Activated CD4-positive, CD25-positive, alpha-beta regulatory T cell (primary cell): ENCODE results near the gene PCBD2.
"Not testable (repeated sequence)": the region's sequence is repeated elsewhere in the genome, so short reads cannot be mapped to it uniquely, and the experiment has no call there.

Experiments
- DNase-seq, 4 experiments: peaks; one replicate each; lab custom pipeline; 2025; lab: John Stamatoyannopoulos, UW

The PCBD2 gene

DNA sequence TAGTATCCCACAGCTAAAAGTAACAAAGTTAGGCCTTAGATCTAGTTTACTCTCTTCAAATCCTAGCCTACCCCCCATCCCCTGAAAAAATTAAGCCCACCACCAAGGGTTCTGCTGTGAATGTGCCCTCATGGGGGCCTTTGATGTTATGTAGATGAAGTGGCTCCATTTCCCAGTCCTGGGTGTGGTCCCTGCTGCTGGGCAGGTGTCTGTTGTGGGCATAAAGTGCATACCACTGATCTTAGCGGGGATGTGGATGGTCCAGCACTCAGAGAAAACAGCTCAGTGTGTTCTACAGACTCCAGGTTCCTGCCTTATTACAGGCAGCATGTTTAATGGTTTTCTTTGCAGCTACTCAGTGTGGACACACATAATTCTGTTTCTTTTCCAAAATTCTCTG lies 1.9 kb downstream of the PCBD2 start:
- no peak for DNase-seq

GRCh38 chr5:134910752-134911151 lies 5.8 kb downstream of the PCBD2 start:
- DNase-seq = not testable (repeated sequence)

DNA sequence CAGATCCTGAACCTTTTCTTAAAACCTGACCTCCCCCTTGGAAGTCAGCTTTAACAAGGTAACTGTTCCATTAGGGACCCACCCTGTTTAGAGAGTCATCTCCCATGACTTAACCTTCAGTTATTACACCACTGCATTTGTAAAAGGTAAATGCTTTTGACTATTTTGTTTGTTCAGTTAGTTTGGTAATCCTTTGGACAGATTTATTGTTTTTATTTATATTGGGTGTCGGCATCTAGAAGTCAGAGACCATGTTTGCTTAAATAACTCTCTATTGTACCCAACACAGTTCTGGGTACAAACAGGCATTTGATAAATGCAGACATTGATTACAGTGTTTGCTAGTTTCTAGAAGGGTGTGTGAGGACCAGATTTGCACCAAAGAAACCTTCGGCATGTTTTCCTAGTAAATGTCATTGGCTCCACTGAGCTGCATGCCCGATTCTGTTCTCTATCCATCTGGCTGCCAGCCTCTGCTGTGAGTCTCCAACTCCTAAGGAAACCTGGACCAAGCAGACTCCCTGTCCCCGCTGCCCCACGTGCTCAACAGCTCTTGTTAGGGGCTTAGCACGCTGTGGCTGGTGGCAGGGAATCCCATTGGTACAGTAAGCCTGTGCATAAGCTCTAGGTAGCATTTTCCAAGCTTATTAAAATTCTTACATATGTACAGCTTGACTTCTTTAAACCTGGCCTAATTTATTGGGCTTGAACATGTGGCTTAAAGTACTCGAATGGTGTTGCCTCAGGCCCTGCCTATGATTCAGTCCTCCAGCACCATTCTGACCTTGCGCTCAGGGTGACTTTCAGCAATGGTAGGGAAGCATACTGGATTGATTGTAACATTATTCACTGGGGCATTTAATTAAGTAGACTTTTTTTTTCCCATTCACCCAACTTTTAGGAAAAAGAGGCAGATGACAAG lies 6.6 kb downstream of the PCBD2 start:
- no peak for DNase-seq

DNA sequence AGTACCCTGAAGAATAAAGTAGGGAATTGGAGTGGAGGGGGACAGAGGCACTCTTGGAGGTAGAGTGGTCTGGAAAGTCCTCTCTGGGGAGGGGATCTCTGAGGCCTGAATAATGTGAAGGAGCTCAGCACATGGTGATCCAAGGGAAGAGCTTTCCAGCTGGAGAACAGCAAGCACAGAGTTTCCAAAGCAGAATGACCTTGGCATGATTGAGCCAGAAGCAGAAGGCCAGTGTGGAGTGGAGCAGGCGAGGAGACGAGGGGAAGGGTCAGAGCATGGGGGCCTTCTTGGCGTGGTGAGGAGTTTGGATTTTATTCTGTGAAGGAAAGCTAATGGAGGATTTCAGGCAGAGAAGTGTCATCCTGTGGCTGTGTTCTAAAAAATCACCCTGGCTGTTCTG lies 8.3 kb downstream of the PCBD2 start:
- no peak for DNase-seq

DNA sequence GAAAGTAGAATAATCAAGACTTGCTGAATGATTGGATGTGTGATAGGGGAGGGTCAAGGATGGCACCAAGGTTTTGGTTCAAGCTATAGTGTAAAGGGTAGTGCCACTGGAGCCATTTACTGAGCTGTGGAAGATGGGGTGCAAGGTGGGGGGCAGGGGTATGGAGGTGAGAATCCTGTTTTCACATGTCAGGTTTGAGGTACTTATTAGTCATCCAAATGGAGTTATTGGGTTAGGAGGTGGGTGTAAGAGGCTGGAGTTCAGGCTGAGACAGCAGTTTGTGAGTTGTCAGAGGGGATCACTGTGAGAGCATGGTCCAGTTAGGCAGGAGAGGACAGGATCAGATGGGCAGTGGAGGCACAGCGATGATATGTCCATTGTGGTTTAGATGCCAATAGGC lies 8.9 kb downstream of the PCBD2 start:
- DNase-seq = no peak

DNA sequence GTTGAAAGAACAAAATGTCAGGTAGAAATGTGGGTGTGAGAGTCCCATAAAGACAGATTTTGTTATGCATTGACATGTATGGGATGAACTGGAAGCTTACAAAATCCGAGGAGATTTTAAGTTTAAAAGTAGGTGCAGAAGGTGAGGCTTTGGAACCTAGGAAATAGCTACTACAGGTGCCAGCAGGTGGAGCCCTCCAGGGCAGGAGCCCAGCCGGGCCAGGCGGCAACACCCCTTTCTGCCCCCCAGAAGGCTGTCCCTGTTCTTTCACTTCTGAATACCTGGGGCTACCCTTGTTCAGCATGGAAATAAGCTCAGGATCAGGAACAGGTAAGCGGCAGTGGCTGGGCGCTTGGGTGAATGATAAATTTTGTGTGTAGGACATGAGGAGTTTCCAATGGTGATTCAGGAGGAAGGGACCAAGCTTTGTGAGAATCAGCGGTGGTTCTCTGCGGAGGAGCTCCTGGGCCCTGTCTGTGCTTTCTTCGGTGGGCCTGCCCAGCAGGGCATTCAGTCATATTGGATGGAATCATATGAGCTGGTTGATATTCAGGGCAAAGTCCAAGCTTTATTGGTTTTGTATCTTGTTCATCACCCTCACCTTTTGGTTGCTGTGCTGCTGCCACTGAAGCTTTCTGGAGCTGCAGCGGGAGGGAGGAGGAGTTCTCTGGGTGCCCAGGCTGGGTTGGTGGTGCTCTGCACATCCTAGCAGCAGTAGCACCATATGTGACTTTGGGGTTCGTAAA lies 12.3 kb downstream of the PCBD2 start:
- DNase-seq = no peak

DNA sequence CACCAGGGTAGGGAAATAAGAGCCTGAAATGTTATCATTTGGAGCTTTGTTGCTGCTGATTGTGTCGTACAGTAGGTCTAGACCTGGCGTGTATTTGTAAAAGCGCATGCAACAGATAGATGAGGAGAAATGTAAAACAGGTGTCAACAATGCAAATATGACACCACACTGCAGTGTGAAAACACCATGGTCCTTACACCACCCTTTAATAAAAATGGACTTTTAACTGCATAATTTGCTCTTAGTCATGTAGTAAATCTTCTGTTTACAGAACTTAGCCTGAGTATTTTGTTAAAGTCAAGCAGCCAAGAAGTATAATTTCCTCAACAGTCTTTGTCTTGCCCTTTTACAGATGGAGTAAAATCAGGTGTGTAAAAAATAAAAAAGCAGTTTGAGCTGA lies 13.9 kb downstream of the PCBD2 start:
- DNase-seq = no peak

DNA sequence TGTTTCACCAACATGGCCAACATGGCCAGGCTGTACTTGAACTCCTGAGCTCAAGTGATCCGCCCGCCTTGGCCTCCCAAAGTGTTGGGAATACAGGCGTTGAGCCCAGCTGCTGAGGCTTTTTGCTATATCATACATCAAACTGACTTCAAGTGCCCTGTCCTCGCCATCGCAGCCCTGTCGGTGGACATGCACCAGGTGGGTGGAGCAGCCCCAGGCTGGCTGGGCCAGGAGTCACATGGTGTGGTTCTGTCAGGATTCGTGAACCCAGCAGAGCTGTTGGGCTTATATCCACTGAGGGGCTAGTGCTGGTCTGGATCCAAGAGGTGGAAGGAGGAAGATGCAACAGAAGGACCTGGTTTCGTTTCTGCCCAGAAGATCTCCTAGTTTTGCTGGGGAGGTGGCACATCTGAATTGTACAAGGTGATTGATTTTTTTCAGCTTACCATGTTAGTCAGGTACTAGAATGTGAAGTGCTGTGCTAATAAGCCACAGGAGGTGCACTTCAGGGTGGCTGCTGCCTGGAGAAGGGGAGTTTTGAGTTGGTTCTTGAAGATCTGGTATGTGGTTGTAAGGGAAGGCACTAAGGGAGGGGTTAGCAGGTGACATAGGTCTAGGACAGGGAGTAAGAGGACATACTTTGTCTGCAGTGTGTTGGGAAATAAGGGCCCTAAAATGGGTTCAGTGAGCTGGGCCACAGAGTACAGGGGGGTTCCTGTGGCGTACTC lies 16.1 kb downstream of the PCBD2 start:
- no peak for DNase-seq

- no peak for DNase-seq
Observed at GRCh38 chr5:134932508-134932907, 27.6 kb downstream of the PCBD2 start.

DNA sequence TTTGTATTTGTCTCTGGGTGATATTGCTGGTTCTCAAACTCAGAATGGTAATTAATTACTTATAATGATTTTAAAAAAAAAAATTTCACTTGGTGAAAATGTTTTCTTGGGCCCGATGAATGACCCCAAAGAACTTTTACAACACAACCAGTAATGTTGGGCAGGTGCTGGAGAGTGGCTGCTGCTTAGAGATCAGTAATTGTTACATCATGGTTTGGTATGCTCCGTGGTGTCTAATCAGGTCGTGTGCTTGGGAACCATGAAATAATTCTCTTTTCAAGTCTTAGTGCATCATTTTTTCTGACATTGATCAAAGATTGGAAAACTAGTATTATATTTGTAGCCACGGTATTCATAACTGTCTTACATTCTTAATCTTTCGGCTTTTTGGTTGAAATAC lies 29.3 kb downstream of the PCBD2 start:
- DNase-seq = no peak

- DNase-seq = no peak
Observed at GRCh38 chr5:134935711-134936602, 31.0 kb downstream of the PCBD2 start.

DNA sequence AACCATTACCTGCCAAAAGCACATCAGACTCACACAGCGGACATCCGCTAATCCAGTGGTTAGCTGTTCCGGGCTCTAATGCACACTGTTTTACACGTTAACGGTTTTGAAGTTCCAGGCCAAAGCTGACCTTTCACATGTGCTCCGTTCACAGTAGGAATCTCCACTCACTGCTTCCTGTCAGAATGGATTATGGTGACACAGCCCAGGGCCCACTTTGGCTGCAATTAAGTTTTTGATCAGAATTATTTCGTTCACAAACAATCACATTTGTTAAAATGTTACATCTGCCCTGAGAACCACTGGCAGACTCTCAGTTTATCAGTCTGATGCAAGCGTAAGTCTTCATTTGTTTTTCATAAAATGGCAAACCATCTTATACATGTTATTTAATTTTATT lies 32.6 kb downstream of the PCBD2 start:
- no peak for DNase-seq

DNA sequence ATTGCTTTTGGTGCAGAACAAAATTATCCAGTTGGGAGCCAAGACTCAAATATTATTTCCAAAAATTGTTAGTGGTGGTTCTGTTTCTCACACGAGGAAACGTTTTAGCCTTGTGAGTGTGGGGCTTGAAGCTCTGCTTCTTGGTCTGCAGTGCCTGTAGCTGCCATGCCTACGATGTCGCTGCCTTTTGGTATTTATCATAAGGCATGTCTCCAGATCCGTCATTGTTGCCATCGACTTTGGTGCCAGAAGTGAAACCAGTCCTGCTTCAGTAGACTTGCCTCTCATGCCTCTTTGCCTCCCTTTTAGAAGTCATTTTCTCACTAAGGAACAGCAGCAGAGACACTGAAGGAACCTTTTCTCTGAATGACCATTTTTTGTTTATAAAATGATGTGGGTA lies 33.1 kb downstream of the PCBD2 start:
- DNase-seq = no peak

DNA sequence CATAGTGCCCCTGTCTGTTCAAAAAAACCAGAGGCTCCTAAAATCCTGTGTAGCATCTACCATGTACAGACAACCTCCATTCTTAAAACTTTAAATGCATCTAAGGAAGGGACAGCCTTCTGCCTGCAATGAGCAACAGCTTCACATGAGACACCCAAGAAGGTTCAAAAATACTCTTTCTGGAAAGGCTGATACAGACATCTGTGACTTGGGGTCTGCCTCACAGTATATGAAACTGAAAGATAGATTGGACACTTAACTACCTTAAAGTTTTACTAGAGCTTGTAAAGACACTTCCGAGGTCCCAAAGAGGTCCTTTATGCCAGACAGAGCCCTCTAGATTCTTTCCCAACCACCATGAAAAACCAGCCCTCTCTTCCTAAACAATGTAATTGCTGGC lies 34.6 kb downstream of the PCBD2 start:
- no peak for DNase-seq

DNA sequence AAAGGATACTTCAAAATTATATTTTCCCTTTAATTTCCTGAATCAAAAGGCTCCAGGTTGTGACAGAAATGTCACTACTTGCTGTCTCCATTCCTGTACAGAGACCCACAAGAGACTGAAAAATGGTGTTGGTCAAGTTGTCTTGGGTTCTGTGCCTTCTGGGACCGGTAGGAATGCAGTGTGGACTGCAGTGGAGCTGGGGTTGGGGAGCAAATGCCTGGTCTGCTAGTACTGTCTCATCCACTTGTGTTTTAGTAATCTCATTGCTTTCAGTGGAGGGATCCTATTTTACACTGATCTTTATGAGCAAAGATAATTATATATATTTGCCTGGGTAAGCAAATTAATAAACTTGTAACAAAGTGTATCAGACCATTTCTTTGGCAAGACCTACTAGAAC lies 38.6 kb downstream of the PCBD2 start:
- DNase-seq = no peak

- DNase-seq = no peak
Observed at GRCh38 chr5:134944630-134945029, 39.7 kb downstream of the PCBD2 start.

DNA sequence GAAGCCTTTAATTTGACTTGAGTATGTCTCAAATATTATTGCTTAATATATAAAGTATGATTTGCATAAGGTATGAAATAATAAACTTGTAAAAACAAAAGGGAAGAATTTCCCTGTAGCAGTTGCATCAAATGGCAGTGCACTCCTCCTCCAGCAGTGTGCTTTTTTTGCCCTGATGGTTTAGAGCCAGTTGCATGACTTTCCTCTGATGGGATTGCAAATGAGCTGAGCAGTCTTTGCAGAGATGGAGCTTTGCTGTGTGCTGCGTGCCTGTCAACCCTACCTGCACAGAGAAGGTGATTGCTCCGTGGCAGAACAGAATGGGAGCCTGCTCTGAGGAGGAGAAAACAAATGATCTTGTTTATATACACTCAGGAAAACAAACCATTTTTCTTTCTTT lies 40.1 kb downstream of the PCBD2 start:
- DNase-seq = no peak

- no peak for DNase-seq
Observed at GRCh38 chr5:134948911-134949310, 44.0 kb downstream of the PCBD2 start.

GRCh38 chr5:134949316-134949715 lies 44.4 kb downstream of the PCBD2 start:
- DNase-seq = no peak

DNA sequence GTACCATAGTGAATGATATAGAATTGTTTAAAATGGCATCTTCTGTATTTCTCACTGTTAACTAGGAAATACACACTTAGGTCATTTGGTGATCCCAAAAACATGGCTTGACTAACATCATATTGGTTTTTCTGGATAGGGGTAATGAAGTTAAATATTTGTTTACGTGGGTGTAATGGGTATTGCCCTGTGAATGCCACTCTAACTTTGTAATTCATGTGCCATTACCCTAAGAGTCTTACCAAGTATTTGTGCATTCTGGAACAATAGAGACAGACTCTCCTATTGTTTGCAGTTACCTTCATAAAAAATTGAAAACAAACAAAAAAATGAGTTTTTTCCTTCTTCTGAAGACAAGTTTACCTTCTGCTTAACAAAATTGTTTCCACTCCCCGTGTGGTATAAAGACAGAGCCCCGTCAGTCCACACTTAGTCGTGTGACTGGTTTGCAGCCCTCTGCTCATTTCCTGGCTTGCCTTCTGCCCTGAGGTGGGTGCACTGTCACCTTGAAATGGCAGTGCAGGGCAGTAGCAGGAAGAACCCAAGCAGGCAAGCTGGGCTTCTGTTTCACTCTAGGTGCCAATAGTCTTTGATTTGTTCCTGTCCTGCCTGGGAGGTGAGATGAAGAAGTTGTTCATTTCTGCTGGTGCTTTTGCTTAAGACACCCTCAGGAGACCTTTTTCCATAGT lies 53.1 kb downstream of the PCBD2 start:
- DNase-seq = no peak

DNA sequence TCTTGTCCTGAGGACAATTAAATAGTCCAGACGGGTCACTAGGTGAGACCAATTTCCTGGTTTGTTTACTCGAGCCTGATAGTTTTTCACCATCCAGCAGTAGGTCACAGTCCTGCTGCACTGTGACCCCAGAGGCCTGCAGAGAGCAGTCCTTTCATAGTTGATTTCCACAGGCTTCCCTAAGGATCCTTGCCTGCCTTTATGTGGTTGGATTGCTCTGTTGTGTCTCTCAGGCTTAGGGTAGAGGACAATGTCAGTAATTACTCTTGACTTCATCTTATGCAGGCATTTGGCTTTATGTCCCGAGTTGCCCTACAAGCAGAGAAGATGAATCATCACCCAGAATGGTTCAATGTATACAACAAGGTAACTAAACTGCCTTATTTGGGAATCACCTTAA lies 53.8 kb downstream of the PCBD2 start:
- no peak for DNase-seq
